ENCODE data around the gene SMG5.

DNA sequence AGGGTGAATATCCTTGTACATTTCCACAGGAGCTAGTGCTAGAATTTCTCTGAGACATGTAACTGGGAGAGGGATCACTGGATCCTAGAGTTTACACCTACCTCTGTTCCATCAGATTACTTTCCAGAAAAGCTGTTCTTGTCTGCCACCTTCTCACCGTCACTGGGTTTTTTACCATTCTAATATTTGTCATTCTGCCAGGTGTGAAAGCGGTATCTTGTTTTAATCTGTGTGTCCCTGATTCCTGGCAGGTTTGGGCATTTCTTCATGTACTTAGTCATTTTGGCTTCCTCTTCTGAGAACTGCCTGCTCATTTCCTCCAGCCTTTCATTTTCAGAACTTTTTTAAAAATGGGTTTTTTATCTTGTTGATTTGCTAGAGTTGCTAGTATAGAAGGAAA, 64.8 kb downstream of the SMG5 start:
- TF ChIP-seq ZNF324 (tag by site-specific recombination; IDR thresholded peaks at IDR 0.05), result no peak
- TF ChIP-seq, protein P1, sequence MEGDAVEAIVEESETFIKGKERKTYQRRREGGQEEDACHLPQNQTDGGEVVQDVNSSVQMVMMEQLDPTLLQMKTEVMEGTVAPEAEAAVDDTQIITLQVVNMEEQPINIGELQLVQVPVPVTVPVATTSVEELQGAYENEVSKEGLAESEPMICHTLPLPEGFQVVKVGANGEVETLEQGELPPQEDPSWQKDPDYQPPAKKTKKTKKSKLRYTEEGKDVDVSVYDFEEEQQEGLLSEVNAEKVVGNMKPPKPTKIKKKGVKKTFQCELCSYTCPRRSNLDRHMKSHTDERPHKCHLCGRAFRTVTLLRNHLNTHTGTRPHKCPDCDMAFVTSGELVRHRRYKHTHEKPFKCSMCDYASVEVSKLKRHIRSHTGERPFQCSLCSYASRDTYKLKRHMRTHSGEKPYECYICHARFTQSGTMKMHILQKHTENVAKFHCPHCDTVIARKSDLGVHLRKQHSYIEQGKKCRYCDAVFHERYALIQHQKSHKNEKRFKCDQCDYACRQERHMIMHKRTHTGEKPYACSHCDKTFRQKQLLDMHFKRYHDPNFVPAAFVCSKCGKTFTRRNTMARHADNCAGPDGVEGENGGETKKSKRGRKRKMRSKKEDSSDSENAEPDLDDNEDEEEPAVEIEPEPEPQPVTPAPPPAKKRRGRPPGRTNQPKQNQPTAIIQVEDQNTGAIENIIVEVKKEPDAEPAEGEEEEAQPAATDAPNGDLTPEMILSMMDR (tag by site-specific recombination; IDR thresholded peaks at IDR 0.05), result no peak
- no peak for TF ChIP-seq TCF7L2 (IDR thresholded peaks at IDR 0.05; ENCODE audit: borderline replicate concordance, low read depth, low read length)
- no peak for TF ChIP-seq ZNF837 (tag by site-specific recombination; IDR thresholded peaks at IDR 0.05)
- TF ChIP-seq GLI4 (tag by site-specific recombination; IDR thresholded peaks at IDR 0.05), result no peak
- TF ChIP-seq ZNF747 (tag by site-specific recombination; IDR thresholded peaks at IDR 0.05), result no peak

Data from HEK293 (cell line).